Parathyroid adenoma (tissue), 2 donors: ENCODE data around the gene FLRT1.

Source experiments
- H2AFZ ChIP-seq: fragments of 300-600 bp; sonication (generic); one replicate; pipeline ENCODE4 v1.7.0; 2017; ENCODE audit warnings: antibody characterized with exemption, mild to moderate bottlenecking
- H3K27ac ChIP-seq: fragments of 300-600 bp; sonication (generic); one replicate; pipeline ENCODE4 v1.7.0; 2017
- H3K27me3 ChIP-seq: fragments of 300-600 bp; sonication (generic); one replicate; pipeline ENCODE4 v1.7.0; 2017; ENCODE audit warnings: low read length; ENCODE audit not compliant: control insufficient read depth, insufficient read depth
- H3K36me3 ChIP-seq: fragments of 300-600 bp; sonication (generic); one replicate; pipeline ENCODE4 v1.7.0; 2017; ENCODE audit warnings: low read length; ENCODE audit not compliant: control insufficient read depth, insufficient read depth
- H3K4me1 ChIP-seq: fragments of 300-600 bp; sonication (generic); one replicate; pipeline ENCODE4 v1.7.0; 2017; ENCODE audit warnings: control low read depth
- H3K4me2 ChIP-seq: fragments of 300-600 bp; sonication (generic); one replicate; pipeline ENCODE4 v1.7.0; 2017; ENCODE audit warnings: low read length
- H3K4me3 ChIP-seq: fragments of 300-600 bp; sonication (generic); one replicate; pipeline ENCODE4 v1.7.0; 2017; ENCODE audit warnings: low read depth, low read length
- H3K79me2 ChIP-seq: fragments of 300-600 bp; sonication (generic); one replicate; pipeline ENCODE4 v1.7.0; 2017; ENCODE audit warnings: control low read depth
- H3K9ac ChIP-seq: fragments of 300-600 bp; sonication (generic); one replicate; pipeline ENCODE4 v1.7.0; 2017; ENCODE audit warnings: mild to moderate bottlenecking
- H3K9me3 ChIP-seq: fragments of 300-600 bp; sonication (generic); one replicate; pipeline ENCODE4 v1.7.0; 2017; ENCODE audit warnings: low read length; ENCODE audit not compliant: control insufficient read depth
- TF ChIP-seq, protein P1 (sequence below): fragments of 300-600 bp; sonication (generic); IDR thresholded peaks from one replicate; pipeline ENCODE4 v1.7.0; 2017; ENCODE audit warnings: antibody characterized with exemption, mild to moderate bottlenecking
- donor health status: primary hyperparathyroidism.

FLRT1 gene

DNA sequence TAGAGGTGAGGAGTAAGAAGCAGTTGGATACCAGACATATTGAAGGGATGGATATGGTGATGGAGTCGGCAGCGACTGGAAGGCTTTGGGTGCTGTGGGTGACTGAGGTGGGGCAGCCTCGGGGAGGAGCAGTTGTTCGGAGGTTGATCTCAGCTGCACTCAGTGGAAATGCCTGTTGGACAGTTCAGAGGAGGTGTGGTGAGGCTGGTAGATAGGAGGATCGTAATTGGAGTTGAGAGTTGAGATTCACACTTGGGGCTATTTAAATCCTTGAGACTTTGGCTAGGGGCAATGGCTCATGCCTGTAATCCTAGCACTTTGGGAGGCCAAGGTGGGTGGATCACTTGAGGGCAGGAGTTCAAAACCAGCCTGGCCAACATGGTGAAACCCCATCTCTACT is 42.6 kb upstream of the FLRT1 start:
- no peak overlapping the region for H3K9ac ChIP-seq
- no peak overlapping the region for H3K4me3 ChIP-seq
- H2AFZ ChIP-seq, result no peak overlapping the region
- TF ChIP-seq, protein P1, sequence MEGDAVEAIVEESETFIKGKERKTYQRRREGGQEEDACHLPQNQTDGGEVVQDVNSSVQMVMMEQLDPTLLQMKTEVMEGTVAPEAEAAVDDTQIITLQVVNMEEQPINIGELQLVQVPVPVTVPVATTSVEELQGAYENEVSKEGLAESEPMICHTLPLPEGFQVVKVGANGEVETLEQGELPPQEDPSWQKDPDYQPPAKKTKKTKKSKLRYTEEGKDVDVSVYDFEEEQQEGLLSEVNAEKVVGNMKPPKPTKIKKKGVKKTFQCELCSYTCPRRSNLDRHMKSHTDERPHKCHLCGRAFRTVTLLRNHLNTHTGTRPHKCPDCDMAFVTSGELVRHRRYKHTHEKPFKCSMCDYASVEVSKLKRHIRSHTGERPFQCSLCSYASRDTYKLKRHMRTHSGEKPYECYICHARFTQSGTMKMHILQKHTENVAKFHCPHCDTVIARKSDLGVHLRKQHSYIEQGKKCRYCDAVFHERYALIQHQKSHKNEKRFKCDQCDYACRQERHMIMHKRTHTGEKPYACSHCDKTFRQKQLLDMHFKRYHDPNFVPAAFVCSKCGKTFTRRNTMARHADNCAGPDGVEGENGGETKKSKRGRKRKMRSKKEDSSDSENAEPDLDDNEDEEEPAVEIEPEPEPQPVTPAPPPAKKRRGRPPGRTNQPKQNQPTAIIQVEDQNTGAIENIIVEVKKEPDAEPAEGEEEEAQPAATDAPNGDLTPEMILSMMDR, result no peak
- H3K4me1 ChIP-seq, result no peaks in the 10 kb centered on the region
- no peaks in the 10 kb centered on the region for H3K36me3 ChIP-seq
- no peaks in the 10 kb centered on the region for H3K79me2 ChIP-seq
- no peak overlapping the region for H3K27ac ChIP-seq
- H3K27me3 ChIP-seq, result no peaks in the 10 kb centered on the region
- H3K9me3 ChIP-seq, result no peaks in the 10 kb centered on the region
- no peak overlapping the region for H3K4me2 ChIP-seq

GRCh38 chr11:63993993-63994392 is 41.7 kb upstream of the FLRT1 start:
- no peak overlapping the region for H3K27ac ChIP-seq
- H3K9ac ChIP-seq, result no peak overlapping the region
- no peaks in the 10 kb centered on the region for H3K27me3 ChIP-seq
- no peak overlapping the region for H2AFZ ChIP-seq
- no peaks in the 10 kb centered on the region for H3K36me3 ChIP-seq
- no peak overlapping the region for H3K4me3 ChIP-seq
- H3K9me3 ChIP-seq, result no peaks in the 10 kb centered on the region
- H3K4me1 ChIP-seq, result no peaks in the 10 kb centered on the region
- TF ChIP-seq, protein P1, result no peak
- no peaks in the 10 kb centered on the region for H3K79me2 ChIP-seq
- H3K4me2 ChIP-seq, result no peak overlapping the region

DNA sequence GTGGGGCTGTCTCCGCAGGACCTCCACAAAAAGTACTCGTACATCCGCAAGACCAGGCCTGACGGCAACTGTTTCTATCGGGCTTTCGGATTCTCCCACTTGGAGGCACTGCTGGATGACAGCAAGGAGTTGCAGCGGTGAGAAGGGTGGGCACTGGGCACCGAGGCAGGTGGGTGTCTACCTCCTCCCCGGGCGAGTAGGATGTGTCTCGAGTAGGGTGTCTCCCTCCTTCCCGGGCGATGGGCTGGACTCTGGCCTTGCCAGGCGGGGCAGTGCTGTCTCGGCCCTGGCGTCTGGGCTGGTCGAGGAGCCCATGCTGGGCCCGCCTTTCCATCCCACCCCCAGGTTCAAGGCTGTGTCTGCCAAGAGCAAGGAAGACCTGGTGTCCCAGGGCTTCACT is 39.2 kb upstream of the FLRT1 start:
- Histone ChIP-seq H3K27me3 (no peaks in the 10 kb centered on the region), H2AFZ (no peak overlapping the region), H3K36me3 (no peaks in the 10 kb centered on the region), H3K4me2 (no peak overlapping the region), H3K4me1 (no peaks in the 10 kb centered on the region), H3K9me3 (no peaks in the 10 kb centered on the region), H3K79me2 (no peaks in the 10 kb centered on the region), H3K27ac (no peak overlapping the region), H3K9ac (no peak overlapping the region), H3K4me3 (no peak overlapping the region)
- TF ChIP-seq, protein P1, result no peak

- Histone ChIP-seq H3K79me2 (no peaks in the 10 kb centered on the region), H3K9ac (no peak overlapping the region), H3K4me2 (no peak overlapping the region), H3K4me3 (no peak overlapping the region), H3K9me3 (no peaks in the 10 kb centered on the region), H3K36me3 (no peaks in the 10 kb centered on the region), H2AFZ (no peak overlapping the region), H3K4me1 (no peaks in the 10 kb centered on the region), H3K27ac (no peak overlapping the region), H3K27me3 (no peaks in the 10 kb centered on the region)
- TF ChIP-seq, protein P1, result no peak
Measured at GRCh38 chr11:63997104-63997700, 38.5 kb upstream of the FLRT1 start.

DNA sequence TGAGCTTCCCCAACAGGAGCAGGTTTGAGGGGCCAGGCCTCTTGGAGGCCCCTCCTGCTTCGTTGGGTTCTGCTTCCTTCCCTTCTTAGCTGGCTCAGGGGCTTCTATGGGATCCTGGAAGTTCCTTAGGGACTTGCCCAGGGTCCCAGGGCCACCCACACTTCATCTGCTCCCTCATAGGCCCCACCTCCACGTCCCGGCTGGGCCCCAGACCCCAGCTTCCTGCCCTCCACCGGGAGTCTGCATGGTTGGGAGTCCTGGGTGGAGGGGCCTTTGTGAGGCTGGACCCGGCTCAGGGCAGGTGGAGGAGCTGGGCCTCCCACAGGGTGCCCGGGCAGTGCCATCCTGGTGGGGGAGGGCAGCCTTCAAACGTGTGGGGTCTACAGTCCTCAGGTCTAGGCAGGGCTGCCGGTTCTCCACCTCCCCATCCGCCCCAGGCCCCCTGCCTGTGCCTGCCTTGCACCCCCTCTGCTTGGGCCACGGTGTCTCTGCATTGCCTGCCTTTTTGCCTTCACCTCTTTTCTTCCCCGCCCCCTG is 37.9 kb upstream of the FLRT1 start:
- H3K36me3 ChIP-seq, result no peaks in the 10 kb centered on the region
- H3K9me3 ChIP-seq, result no peaks in the 10 kb centered on the region
- no peak overlapping the region for H3K4me2 ChIP-seq
- TF ChIP-seq, protein P1, result no peak
- H3K27ac ChIP-seq, result no peak overlapping the region
- no peak overlapping the region for H3K4me3 ChIP-seq
- no peaks in the 10 kb centered on the region for H3K4me1 ChIP-seq
- H3K9ac ChIP-seq, result no peak overlapping the region
- no peaks in the 10 kb centered on the region for H3K79me2 ChIP-seq
- H3K27me3 ChIP-seq, result no peaks in the 10 kb centered on the region
- H2AFZ ChIP-seq, result no peak overlapping the region
